Activated CD4-positive, alpha-beta T cell treated with anti-CD3 and anti-CD28 coated beads, Interleukin-2, amount 10 ng/mL, durations not matched to agents 24 days and 14 days (primary cell): ENCODE measurements around the gene CD79A. TPM values are rescaled to one million over a fixed set of nuclear protein-coding genes. Genes with fewer than 3 reads are reported as not detected.
A peak's percentile ranks its signal among the peaks of the same experiment; 100 is the strongest.

Experiments
- DNase-seq: peaks from one replicate; pipeline ENCODE4 v3.0.0; 2022
- H3K27ac Mint-ChIP-seq: one replicate; pipeline ENCODE4 v1.8.0; 2022; ENCODE audit warnings: mild to moderate bottlenecking, mixed read lengths
- H3K27me3 Mint-ChIP-seq: one replicate; pipeline ENCODE4 v1.8.0; 2022; ENCODE audit warnings: mixed read lengths
- H3K36me3 Mint-ChIP-seq: one replicate; pipeline ENCODE4 v1.8.0; 2022; ENCODE audit warnings: low read depth, mild to moderate bottlenecking, mixed read lengths
- H3K4me1 Mint-ChIP-seq: one replicate; pipeline ENCODE4 v1.8.0; 2021; ENCODE audit warnings: mixed read lengths
- H3K4me3 Mint-ChIP-seq: one replicate; pipeline ENCODE4 v1.8.0; 2022; ENCODE audit warnings: mild to moderate bottlenecking, moderate library complexity, mixed read lengths
- H3K9me3 Mint-ChIP-seq: one replicate; pipeline ENCODE4 v1.8.0; 2021; ENCODE audit warnings: mixed read lengths
- intact Hi-C: fragments of 100-400 bp; cut with micrococcal nuclease; formaldehyde crosslinking; loops from one replicate; pipeline ENCODE4 v1.15.1; 2023
- total RNA-seq: library from RNA; stranded (reverse); gene quantifications from 2 replicates; pipeline ENCODE4 v1.2.3, GENCODE V29; 2022

CD79A gene
- total RNA-seq, 1 donor from 2014 or later = 2.6 TPM

DNA sequence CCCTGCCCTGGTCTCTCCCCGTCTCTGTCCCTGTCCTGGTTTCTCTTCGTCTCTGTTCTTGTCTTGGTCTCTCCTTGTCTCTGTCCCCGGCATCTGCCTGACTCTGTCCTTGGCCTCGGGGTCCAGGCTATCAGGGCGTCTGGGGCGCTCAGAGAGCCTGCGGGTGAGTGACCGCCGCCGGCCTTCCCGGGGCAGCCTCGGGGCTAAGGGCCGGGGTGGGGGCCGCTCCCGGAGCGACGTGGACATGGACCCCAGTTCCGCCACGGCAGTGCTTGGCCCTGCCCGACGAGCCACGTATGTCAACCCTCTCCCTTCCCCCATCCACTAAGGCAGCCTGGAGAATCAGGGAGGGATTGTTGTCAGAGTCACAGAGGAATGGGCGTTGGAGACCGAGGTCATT lies 20.7 kb downstream of the CD79A start:
- peak overlapping the region; percentile 68 for H3K27ac Mint-ChIP-seq
- intact Hi-C loops = no loop called here
- H3K36me3 Mint-ChIP-seq = peaks cover 66% of the 10 kb centered on the region
- no peaks in the 10 kb centered on the region for H3K9me3 Mint-ChIP-seq
- no peaks in the 10 kb centered on the region for H3K27me3 Mint-ChIP-seq
- no peak for DNase-seq
- no peak overlapping the region for H3K4me3 Mint-ChIP-seq
- H3K4me1 Mint-ChIP-seq = peaks cover 21% of the 10 kb centered on the region

DNA sequence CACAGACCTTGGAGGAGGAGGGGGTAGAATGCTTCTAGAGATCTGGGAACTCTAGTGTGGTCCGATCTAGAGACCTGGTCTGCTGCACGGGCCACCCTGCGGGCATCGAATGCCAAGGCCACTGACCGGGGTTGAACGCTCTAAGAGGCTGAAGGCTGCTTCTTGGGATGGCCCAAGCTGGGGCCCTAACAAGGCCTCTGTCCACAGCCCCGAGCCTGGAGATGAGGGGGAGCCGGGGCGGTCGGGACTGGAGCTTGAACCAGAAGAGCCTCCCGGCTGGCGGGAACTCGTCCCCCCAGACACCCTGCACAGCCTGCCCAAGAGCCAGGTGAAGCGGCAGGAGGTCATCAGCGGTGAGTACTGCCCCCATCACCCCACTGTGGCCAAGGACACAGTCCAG lies 21.2 kb downstream of the CD79A start:
- Mint-ChIP-seq H3K27ac (no peak overlapping the region), H3K36me3 (peaks cover 67% of the 10 kb centered on the region)
- intact Hi-C loops = no loop called here

DNA sequence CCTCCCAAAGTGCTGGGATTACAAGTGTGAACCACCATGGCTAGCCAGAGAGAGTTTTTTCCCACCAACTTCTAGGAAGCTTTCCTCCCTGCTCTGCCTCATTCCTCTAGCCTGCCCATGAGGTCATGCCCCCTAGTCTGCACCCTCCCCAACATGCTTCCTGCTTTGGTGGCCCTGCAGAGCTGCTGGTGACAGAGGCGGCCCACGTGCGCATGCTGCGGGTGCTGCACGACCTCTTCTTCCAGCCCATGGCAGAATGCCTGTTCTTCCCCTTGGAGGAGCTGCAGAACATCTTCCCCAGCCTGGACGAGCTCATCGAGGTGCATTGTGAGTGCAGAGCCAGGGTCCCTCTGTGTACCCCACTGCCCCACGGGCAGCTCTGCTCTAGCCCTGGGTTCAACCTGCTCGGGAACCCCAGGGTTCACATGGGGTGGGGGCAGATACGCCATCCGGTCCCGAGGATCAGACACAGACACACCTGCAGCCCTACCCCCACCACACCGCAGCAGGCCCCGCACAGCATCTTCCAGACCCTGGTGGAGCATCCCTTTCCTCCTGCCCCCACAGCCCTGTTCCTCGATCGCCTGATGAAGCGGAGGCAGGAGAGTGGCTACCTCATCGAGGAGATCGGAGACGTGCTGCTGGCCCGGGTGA lies 24.8 kb downstream of the CD79A start:
- peaks cover 26% of the 10 kb centered on the region for H3K4me1 Mint-ChIP-seq
- no peak overlapping the region for H3K27ac Mint-ChIP-seq

More for the DNA sequence above, 21.2 kb downstream of the CD79A start:
- Mint-ChIP-seq H3K4me1 (peaks cover 18% of the 10 kb centered on the region), H3K9me3 (no peaks in the 10 kb centered on the region), H3K4me3 (no peak overlapping the region), H3K27me3 (no peaks in the 10 kb centered on the region)
- no peak for DNase-seq

DNA sequence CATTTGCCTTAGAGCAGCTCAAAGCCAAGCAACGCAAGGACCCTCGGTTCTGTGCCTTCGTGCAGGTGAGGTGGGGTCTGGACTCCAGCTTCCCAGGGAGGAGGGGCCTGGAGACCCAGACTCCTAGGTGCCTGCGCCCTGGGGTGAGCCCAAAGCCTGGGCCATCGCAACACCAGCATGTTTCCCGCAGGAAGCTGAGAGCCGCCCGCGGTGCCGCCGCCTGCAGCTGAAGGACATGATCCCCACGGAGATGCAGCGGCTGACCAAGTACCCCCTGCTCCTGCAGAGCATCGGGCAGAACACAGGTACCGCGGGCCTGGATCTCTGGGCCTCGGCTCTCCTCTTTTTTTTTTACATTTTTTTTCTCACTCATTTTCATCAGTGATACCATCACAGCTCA lies 25.5 kb downstream of the CD79A start:
- no peak overlapping the region for H3K4me3 Mint-ChIP-seq
- no peak for DNase-seq
- no peaks in the 10 kb centered on the region for H3K9me3 Mint-ChIP-seq
- H3K27ac Mint-ChIP-seq = no peak overlapping the region
- no peaks in the 10 kb centered on the region for H3K27me3 Mint-ChIP-seq
- H3K4me1 Mint-ChIP-seq = peaks cover 27% of the 10 kb centered on the region
- peaks cover 80% of the 10 kb centered on the region for H3K36me3 Mint-ChIP-seq
- intact Hi-C loops = no loop called here

More for the DNA sequence above, 24.8 kb downstream of the CD79A start:
- intact Hi-C loops = no loop called here
- Mint-ChIP-seq H3K9me3 (no peaks in the 10 kb centered on the region), H3K36me3 (peaks cover 76% of the 10 kb centered on the region), H3K4me3 (no peak overlapping the region), H3K27me3 (no peaks in the 10 kb centered on the region)
- DNase-seq = no peak

DNA sequence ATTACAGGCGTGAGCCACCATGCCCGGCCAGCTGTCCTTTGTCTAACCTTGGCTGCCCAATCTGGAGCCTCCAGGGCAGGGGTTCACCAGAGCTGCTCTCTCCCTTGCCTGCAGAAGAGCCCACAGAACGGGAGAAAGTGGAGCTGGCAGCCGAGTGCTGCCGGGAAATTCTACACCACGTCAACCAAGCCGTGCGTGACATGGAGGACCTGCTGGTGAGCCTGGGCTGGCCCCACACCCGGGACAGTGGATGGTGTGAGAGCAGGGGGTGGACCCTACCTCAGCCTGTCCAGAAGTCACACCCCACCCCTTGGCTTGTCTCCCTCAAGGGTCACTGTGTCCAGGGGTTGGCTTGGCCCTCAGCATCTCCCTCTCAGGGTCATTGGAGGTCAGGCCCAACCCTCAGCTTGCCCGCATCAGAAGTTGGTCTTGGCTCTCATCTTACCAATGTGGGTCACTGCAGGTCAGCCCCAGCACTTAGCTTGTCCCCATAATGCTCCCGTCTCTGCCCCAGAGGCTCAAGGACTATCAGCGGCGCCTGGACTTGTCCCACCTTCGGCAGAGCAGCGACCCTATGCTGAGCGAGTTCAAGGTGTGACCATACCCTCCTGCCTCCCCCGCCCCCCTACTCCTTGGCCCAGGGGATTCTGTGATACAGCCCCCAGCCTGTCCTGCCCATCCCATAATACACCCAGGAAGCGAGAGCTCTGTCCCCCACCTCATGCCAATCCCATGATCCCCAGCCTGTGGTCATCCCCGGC lies 26.3 kb downstream of the CD79A start:
- Mint-ChIP-seq H3K9me3 (no peaks in the 10 kb centered on the region), H3K4me1 (peaks cover 23% of the 10 kb centered on the region), H3K36me3 (peaks cover 74% of the 10 kb centered on the region), H3K27me3 (no peaks in the 10 kb centered on the region), H3K4me3 (no peak overlapping the region), H3K27ac (no peak overlapping the region)
- intact Hi-C loops = no loop called here
- no peak for DNase-seq

DNA sequence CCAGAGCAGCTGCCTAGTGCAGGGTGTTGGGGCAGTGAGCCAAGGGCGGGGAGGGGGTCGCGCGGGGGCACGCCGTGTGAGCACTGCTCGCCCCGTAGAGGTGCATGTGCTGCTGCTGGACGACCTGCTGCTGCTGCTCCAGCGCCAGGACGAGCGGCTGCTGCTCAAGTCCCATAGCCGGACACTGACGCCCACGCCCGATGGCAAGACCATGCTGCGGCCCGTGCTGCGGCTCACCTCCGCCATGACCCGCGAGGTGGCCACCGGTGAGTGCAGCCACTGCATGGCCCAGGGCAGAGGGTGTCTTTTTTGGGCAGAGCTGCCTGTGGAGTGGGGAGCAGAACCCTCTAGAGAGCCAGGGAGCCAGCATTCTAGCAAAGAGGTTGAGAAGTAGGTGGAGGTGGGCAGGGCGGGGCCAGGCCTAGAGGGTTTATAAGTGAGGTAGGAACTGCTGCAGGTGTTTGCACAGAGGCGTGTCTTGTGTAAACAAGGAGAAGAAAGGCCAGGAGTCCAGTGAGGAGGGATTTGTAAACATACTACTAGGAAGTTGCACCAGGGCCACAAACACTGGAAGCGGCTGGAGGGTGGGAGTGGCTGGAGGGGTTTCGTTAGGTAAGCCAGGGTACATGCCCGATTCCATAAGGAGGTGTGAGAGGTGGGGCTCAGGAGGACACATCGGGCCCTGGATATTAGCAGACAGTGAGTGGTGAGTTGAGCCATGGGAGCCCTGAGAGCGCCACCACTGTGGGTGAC lies 27.2 kb downstream of the CD79A start:
- H3K4me1 Mint-ChIP-seq = peaks cover 18% of the 10 kb centered on the region
- no peaks in the 10 kb centered on the region for H3K9me3 Mint-ChIP-seq
- peaks cover 71% of the 10 kb centered on the region for H3K36me3 Mint-ChIP-seq
- intact Hi-C loops = no loop called here
- no peak overlapping the region for H3K27ac Mint-ChIP-seq
- H3K4me3 Mint-ChIP-seq = no peak overlapping the region
- DNase-seq = no peak
- no peaks in the 10 kb centered on the region for H3K27me3 Mint-ChIP-seq

GRCh38 chr19:41905273-41906002 lies 28.4 kb downstream of the CD79A start:
- H3K4me1 Mint-ChIP-seq = peaks cover 21% of the 10 kb centered on the region
- DNase-seq = no peak
- H3K27ac Mint-ChIP-seq = no peak overlapping the region
- H3K27me3 Mint-ChIP-seq = no peaks in the 10 kb centered on the region
- no peaks in the 10 kb centered on the region for H3K9me3 Mint-ChIP-seq
- intact Hi-C loops = no loop called here
- H3K36me3 Mint-ChIP-seq = peaks cover 66% of the 10 kb centered on the region
- no peak overlapping the region for H3K4me3 Mint-ChIP-seq

- peaks cover 72% of the 10 kb centered on the region for H3K36me3 Mint-ChIP-seq
- H3K27ac Mint-ChIP-seq = peak overlapping the region; percentile 20
- H3K9me3 Mint-ChIP-seq = no peaks in the 10 kb centered on the region
- DNase-seq = no peak
- H3K27me3 Mint-ChIP-seq = peaks cover 2% of the 10 kb centered on the region
- intact Hi-C loops = no loop called here
- peaks cover 29% of the 10 kb centered on the region for H3K4me1 Mint-ChIP-seq
- H3K4me3 Mint-ChIP-seq = no peak overlapping the region
Measured at GRCh38 chr19:41906271-41906670, 29.2 kb downstream of the CD79A start.

- peaks cover 70% of the 10 kb centered on the region for H3K36me3 Mint-ChIP-seq
- H3K9me3 Mint-ChIP-seq = no peaks in the 10 kb centered on the region
- no peak overlapping the region for H3K4me3 Mint-ChIP-seq
- H3K27ac Mint-ChIP-seq = peak overlapping the region; percentile 20
- H3K27me3 Mint-ChIP-seq = peaks cover 9% of the 10 kb centered on the region
- DNase-seq = no peak
- intact Hi-C loops = no loop called here
- H3K4me1 Mint-ChIP-seq = peaks cover 33% of the 10 kb centered on the region
Measured at GRCh38 chr19:41906916-41907680, 30.0 kb downstream of the CD79A start.

DNA sequence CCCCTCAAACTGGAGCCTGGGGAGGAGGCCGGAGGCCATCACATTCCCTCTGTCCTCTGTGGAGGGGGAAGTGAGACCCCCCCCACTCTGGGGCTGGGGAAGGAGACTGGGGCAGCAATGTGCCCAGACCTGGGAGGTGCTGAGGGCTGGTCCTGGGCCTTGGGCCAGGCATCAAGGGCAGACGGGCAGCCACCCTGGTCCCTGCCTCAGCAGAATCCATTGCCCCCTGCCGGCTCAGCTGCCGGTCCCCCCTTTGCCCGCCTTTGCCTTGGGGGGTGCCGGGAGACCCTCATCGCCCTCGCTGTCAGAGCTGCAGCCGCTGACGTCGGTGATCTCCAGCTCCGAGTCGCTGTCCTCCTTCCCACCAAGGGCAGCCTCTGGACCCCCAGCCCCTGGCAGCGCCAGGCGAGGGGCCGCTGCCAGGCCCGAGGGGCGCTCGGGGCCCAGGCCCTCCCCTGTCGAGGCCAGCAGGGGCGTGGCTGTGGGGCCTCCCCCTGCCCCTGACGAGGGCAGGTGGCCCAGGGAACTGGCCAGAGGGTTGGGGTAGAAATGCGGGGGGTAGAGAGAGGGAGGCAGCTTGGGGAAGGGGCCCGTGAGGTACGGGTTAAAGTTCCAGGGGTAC lies 31.0 kb downstream of the CD79A start:
- H3K4me3 Mint-ChIP-seq = no peak overlapping the region
- no peak overlapping the region for H3K27ac Mint-ChIP-seq
- peaks cover 33% of the 10 kb centered on the region for H3K4me1 Mint-ChIP-seq
- no peak for DNase-seq
- intact Hi-C loops = no loop called here
- peaks cover 62% of the 10 kb centered on the region for H3K36me3 Mint-ChIP-seq
- peaks cover 16% of the 10 kb centered on the region for H3K27me3 Mint-ChIP-seq
- no peaks in the 10 kb centered on the region for H3K9me3 Mint-ChIP-seq

- peaks cover 35% of the 10 kb centered on the region for H3K4me1 Mint-ChIP-seq
- no peak overlapping the region for H3K4me3 Mint-ChIP-seq
- H3K27ac Mint-ChIP-seq = no peak overlapping the region
- H3K27me3 Mint-ChIP-seq = peaks cover 23% of the 10 kb centered on the region
- peaks cover 54% of the 10 kb centered on the region for H3K36me3 Mint-ChIP-seq
- no peaks in the 10 kb centered on the region for H3K9me3 Mint-ChIP-seq
- DNase-seq = no peak
- intact Hi-C loops = no loop called here
Measured at GRCh38 chr19:41908724-41909464, 31.8 kb downstream of the CD79A start.

DNA sequence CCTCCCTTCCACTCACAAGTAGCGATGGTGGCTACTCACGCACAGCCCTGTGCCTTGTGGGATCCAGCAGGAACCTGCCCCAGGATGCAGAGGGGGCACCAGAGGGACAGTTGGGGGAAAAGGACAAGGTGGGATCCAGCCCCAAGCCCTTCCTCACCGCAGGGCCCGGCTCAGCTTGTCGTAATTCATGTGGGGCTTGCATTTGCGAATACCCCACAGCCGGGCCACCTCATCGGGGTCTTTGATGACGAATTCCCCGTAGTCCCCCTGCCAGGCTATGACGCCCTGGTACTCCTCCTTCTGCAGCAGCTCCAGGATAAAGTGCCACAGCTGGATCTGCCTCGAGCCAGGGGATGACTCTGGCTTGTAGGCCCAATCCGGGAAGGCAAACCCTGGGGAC lies 32.6 kb downstream of the CD79A start:
- H3K4me1 Mint-ChIP-seq = peaks cover 33% of the 10 kb centered on the region
- peaks cover 30% of the 10 kb centered on the region for H3K27me3 Mint-ChIP-seq
- H3K36me3 Mint-ChIP-seq = peaks cover 46% of the 10 kb centered on the region
- H3K4me3 Mint-ChIP-seq = no peak overlapping the region
- no peak overlapping the region for H3K27ac Mint-ChIP-seq
- intact Hi-C loops = no loop called here
- no peak for DNase-seq
- H3K9me3 Mint-ChIP-seq = no peaks in the 10 kb centered on the region
